Stomach smooth muscle (tissue), 2 donors: ENCODE data around the gene HSD17B14.

Experiments
- H3K27ac ChIP-seq: one replicate; pipeline ENCODE4 v1.7.0; 2013; ENCODE audit warnings: mild to moderate bottlenecking, low read length, inconsistent platforms
- H3K27me3 ChIP-seq, 2 donors: one replicate each; pipeline ENCODE4 v1.7.0; 2013; ENCODE audit warnings: low read length in 2 of 2; ENCODE audit not compliant: insufficient read depth in 2 of 2, control insufficient read depth in 1 of 2
- H3K36me3 ChIP-seq, 2 donors: one replicate each; pipeline ENCODE4 v1.7.0; 2013; ENCODE audit warnings: low read length in 2 of 2; ENCODE audit not compliant: control insufficient read depth in 2 of 2, insufficient read depth in 2 of 2
- H3K4me1 ChIP-seq: one replicate; pipeline ENCODE4 v1.7.0; 2013; ENCODE audit warnings: low read length; ENCODE audit not compliant: control insufficient read depth, insufficient read depth
- H3K4me3 ChIP-seq, 2 donors: one replicate each; pipeline ENCODE4 v1.7.0; 2013; ENCODE audit warnings: low read length in 2 of 2
- H3K9ac ChIP-seq, 2 donors: one replicate each; pipeline ENCODE4 v1.7.0; 2013; ENCODE audit warnings: low read length in 2 of 2, mild to moderate bottlenecking in 1 of 2
- H3K9me3 ChIP-seq, 2 donors: one replicate each; pipeline ENCODE4 v1.7.0; 2013; ENCODE audit warnings: low read length in 2 of 2; ENCODE audit not compliant: control insufficient read depth in 2 of 2
- donor health status: healthy.
- donor health status: Pancreatic carcinoma.

Gene HSD17B14

GRCh38 chr19:48826606-48827020, 9.7 kb downstream of the HSD17B14 start:
- Histone ChIP-seq H3K36me3 (peaks cover 0 to 12% of the 10 kb centered on the region in 2 donors), H3K4me1 (no peaks in the 10 kb centered on the region), H3K27me3 (no peaks in the 10 kb centered on the region), H3K27ac (no peak overlapping the region), H3K4me3 (no peak overlapping the region), H3K9ac (no peak overlapping the region), H3K9me3 (no peaks in the 10 kb centered on the region)

- H3K4me1 ChIP-seq: peaks cover 9% of the 10 kb centered on the region
- H3K27ac ChIP-seq: no peak overlapping the region
- H3K4me3 ChIP-seq: no peak overlapping the region
- no peak overlapping the region for H3K9ac ChIP-seq
- H3K27me3 ChIP-seq: no peaks in the 10 kb centered on the region
- no peaks in the 10 kb centered on the region for H3K9me3 ChIP-seq
- H3K36me3 ChIP-seq: peaks cover 0 to 5% of the 10 kb centered on the region in 2 donors
These were observed 13.8 kb downstream of the HSD17B14 start for GRCh38 chr19:48822514-48822913.

DNA sequence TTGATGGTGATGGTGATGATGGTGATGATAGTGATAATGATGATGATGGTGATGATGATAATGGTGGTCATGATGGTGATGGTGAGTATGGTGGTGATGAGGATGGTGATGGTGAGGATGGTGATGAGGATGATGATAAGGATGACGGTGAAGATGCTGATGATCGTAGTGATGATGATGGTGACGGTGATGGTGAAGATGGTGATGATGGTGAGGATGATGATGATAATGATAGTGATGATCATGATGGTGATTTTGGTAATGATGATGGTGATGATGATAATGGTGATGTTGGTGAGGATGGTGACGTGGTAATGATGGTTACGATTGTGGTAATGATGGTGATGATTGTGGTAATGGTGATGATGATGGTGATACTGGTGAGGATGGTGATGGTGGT, 14.7 kb downstream of the HSD17B14 start:
- peaks cover 9% of the 10 kb centered on the region for H3K4me1 ChIP-seq
- no peak overlapping the region for H3K4me3 ChIP-seq
- H3K9me3 ChIP-seq: no peaks in the 10 kb centered on the region
- no peak overlapping the region for H3K9ac ChIP-seq
- no peak overlapping the region for H3K27ac ChIP-seq
- peaks cover 0 to 5% of the 10 kb centered on the region in 2 donors for H3K36me3 ChIP-seq
- H3K27me3 ChIP-seq: no peaks in the 10 kb centered on the region

- no peak overlapping the region for H3K4me3 ChIP-seq
- H3K9ac ChIP-seq: no peak overlapping the region
- peaks cover 9% of the 10 kb centered on the region for H3K4me1 ChIP-seq
- no peaks in the 10 kb centered on the region for H3K27me3 ChIP-seq
- H3K27ac ChIP-seq: no peak overlapping the region
- H3K36me3 ChIP-seq: peaks cover 0 to 5% of the 10 kb centered on the region in 2 donors
- no peaks in the 10 kb centered on the region for H3K9me3 ChIP-seq
These were observed 16.9 kb downstream of the HSD17B14 start for GRCh38 chr19:48819366-48819816.

DNA sequence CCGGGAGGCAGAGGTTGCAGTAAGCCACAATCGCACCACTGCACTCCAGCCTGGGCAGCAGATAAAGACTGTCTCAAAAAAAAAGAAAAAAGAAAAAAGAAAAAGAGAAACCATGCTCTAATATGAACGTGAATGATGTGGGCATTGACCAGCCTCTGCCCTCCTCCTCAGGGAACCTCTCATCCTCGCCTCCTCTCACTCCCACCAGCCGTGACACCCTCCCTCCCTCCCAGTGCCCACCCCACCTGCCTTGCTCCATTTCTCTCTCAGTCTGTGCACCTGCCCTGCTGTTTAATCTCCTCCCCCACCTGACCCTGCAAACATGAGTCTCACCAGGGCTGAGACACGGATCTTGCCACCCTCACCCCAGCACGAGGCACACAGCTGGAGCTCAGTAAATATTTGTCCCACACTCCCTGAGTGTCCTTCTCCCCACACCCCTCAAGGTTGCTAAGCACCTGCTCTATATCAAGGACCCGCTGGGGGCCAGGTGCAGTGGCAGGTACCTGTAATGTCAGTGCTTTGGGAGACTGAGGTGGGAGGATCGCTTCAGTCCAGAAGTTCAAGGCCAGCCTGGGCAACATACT, 18.0 kb downstream of the HSD17B14 start:
- Histone ChIP-seq H3K4me1 (peaks cover 9% of the 10 kb centered on the region), H3K9me3 (no peaks in the 10 kb centered on the region), H3K9ac (no peak overlapping the region), H3K27me3 (no peaks in the 10 kb centered on the region), H3K36me3 (peaks cover 0 to 5% of the 10 kb centered on the region in 2 donors), H3K27ac (no peak overlapping the region), H3K4me3 (no peak overlapping the region)

DNA sequence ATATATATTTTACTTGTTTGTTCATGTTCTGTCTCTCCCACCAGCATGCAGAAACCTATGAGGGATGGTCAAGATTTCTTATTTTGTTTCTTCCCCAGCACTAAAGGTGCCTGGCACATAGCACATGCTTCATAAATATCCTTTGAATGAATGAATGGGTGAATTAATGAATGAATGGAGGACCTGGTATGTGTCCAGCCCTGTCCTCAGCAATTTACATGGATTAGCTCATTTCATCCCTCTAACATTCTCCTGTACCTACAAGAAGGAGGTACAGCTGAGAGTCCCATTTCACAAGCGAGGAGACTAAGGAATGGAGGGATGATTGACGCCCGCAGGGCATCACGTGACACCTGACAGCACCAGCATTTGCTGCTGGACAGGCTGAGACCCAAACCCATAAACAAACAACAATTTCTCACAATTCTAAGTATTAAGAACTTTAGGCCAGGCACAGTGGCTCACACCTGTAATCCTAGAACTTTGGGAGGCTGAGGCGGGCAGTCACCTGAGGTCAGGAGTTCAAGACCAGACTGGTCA, 18.6 kb downstream of the HSD17B14 start:
- H3K27ac ChIP-seq: no peak overlapping the region
- peaks cover 9% of the 10 kb centered on the region for H3K4me1 ChIP-seq
- no peak overlapping the region for H3K4me3 ChIP-seq

GRCh38 chr19:48815870-48816501, 20.3 kb downstream of the HSD17B14 start:
- no peaks in the 10 kb centered on the region for H3K9me3 ChIP-seq
- peaks cover 12% of the 10 kb centered on the region for H3K4me1 ChIP-seq
- no peak overlapping the region for H3K27ac ChIP-seq
- no peaks in the 10 kb centered on the region for H3K36me3 ChIP-seq
- no peak overlapping the region for H3K9ac ChIP-seq
- no peak overlapping the region for H3K4me3 ChIP-seq
- H3K27me3 ChIP-seq: no peaks in the 10 kb centered on the region

More for the DNA sequence above, 18.6 kb downstream of the HSD17B14 start:
- no peaks in the 10 kb centered on the region for H3K27me3 ChIP-seq
- no peaks in the 10 kb centered on the region for H3K9me3 ChIP-seq
- H3K36me3 ChIP-seq: peaks cover 0 to 4% of the 10 kb centered on the region in 2 donors
- H3K9ac ChIP-seq: no peak overlapping the region

- Histone ChIP-seq H3K36me3 (no peaks in the 10 kb centered on the region), H3K27ac (no peak overlapping the region), H3K4me3 (no peak overlapping the region), H3K4me1 (peaks cover 19% of the 10 kb centered on the region), H3K9ac (no peak overlapping the region), H3K27me3 (no peaks in the 10 kb centered on the region), H3K9me3 (no peaks in the 10 kb centered on the region)
These were observed 21.4 kb downstream of the HSD17B14 start for GRCh38 chr19:48814895-48815294.

DNA sequence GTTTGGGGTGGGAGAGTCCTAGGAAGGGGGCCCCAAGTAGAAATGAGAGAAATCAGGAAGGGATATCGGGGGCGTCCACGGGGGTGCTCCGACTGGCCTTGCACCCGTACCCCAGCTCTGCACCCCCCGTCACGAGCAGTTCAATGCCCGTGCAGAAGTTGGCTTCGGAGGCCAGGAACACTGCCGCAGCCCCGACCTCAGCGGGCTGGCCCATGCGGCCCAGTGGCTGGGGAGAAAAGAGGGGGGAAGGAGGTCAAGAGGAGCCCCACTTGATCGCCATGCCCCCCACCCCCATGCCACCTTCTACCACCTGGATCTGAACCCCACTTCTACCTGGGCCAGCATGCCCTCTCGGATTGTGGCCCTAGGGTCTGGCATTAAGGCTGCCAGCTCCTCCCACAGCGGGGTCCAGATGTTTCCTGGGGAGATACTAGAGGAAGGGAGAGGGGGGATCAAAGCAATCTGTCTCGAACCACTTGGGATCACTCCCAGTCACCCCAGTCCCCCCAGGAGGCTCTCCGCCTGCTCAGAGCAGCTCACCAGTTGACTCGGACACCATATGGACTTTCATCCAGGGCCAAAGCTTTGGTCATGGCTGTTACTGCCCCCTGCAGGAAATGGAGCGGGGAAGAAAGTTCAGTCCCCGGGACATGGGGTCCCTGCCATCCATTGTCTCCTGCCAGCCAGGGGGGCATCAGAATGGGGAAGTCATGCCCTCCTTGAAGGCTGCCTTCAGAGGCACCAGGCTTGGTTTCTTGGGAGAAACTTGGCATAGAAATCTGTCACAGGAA, 23.0 kb downstream of the HSD17B14 start:
- H3K36me3 ChIP-seq: no peaks in the 10 kb centered on the region
- H3K9ac ChIP-seq: no peak overlapping the region
- no peaks in the 10 kb centered on the region for H3K27me3 ChIP-seq
- H3K9me3 ChIP-seq: no peaks in the 10 kb centered on the region
- H3K4me3 ChIP-seq: no peak overlapping the region
- peaks cover 9% of the 10 kb centered on the region for H3K4me1 ChIP-seq
- H3K27ac ChIP-seq: peak overlapping the region; percentile 89

DNA sequence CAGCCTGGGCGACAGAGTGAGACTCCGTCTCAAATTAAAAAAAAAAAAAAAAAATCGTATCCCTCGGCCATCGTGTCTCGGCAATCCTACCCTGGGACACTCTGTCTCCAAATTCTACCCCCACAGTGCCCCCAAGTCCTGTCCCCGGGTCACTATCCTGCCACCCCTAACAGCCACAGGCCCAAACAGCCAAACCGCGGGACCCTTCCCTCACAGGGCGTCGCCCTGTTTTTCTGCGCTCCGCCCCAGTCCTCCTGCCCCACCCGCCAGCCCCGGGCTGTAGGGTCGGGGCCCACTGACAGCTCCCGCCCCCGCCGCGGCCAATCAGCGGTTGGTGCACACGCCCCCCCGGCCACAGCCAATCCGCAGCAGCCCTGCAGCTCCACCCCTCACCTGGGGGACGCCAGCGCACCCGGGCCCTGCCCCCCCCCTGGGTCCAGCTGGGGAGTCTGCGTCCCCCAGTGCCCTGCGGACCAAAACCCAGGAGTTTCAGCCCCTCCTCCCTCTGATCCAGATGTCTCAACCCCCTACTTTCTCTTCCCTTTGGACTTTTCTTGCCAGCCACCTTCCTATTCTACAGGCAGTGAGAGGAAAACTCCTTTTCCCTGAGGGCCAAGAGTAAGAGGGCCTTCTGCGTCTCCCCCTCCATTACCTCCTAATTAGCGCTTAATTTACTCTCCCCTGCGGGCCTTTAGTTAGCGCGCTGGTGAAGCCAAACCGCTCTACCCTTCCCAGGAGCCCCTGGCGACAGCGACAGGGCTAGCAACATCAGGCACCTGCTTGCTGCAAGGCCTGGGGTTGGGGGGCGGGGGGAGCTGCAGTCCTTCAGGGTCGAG, 24.0 kb downstream of the HSD17B14 start:
- H3K4me1 ChIP-seq: peaks cover 12% of the 10 kb centered on the region
- H3K9ac ChIP-seq: peak overlapping the region; percentile 38 to 73
- no peaks in the 10 kb centered on the region for H3K36me3 ChIP-seq
- H3K27ac ChIP-seq: peak overlapping the region; percentile 89
- peak overlapping the region; percentile 53 to 80 for H3K4me3 ChIP-seq
- no peaks in the 10 kb centered on the region for H3K9me3 ChIP-seq
- no peaks in the 10 kb centered on the region for H3K27me3 ChIP-seq
